Left hindlimb (tissue), 1 donor: Measurements from ENCODE around the gene CD99.

ENCODE experiments used
- DNase-seq: peaks from one replicate; pipeline ENCODE4 v3.0.0-alpha.2; 2018

The CD99 gene

GRCh38 chrX:2676794-2677675 lies 14.1 kb upstream of the CD99 start:
- no peak for DNase-seq

- peak; percentile 63 for DNase-seq
These were observed 13.3 kb upstream of the CD99 start for GRCh38 chrX:2677764-2678163.

- DNase-seq = no peak
These were observed 12.5 kb upstream of the CD99 start for GRCh38 chrX:2678583-2678982.

GRCh38 chrX:2679534-2680485 lies 11.3 kb upstream of the CD99 start:
- DNase-seq = no peak

GRCh38 chrX:2680486-2681348 lies 10.4 kb upstream of the CD99 start:
- no peak for DNase-seq

GRCh38 chrX:2682565-2683177 lies 8.4 kb upstream of the CD99 start:
- DNase-seq = no peak

- no peak for DNase-seq
These were observed 6.8 kb upstream of the CD99 start for GRCh38 chrX:2684256-2684655.

- no peak for DNase-seq
These were observed 5.2 kb upstream of the CD99 start for GRCh38 chrX:2685886-2686285.

GRCh38 chrX:2689773-2690666 lies 1.1 kb upstream of the CD99 start:
- DNase-seq = no peak

- peak; percentile 71 for DNase-seq
These were observed 587 bp downstream of the CD99 start for GRCh38 chrX:2691543-2692220.

GRCh38 chrX:2692221-2693112 lies 1.4 kb downstream of the CD99 start:
- DNase-seq = no peak

GRCh38 chrX:2693113-2694002 lies 2.3 kb downstream of the CD99 start:
- DNase-seq = no peak

GRCh38 chrX:2694914-2695267 lies 3.8 kb downstream of the CD99 start:
- no peak for DNase-seq

- DNase-seq = no peak
These were observed 5.7 kb downstream of the CD99 start for GRCh38 chrX:2696698-2697215.

GRCh38 chrX:2697306-2697705 lies 6.2 kb downstream of the CD99 start:
- no peak for DNase-seq

- DNase-seq = no peak
These were observed 6.7 kb downstream of the CD99 start for GRCh38 chrX:2697741-2698299.

- DNase-seq = no peak
These were observed 7.5 kb downstream of the CD99 start for GRCh38 chrX:2698604-2699003.

GRCh38 chrX:2699959-2700358 lies 8.9 kb downstream of the CD99 start:
- no peak for DNase-seq
